NCI-H345 treated with DMSO at 0.1 percent for 48 hours (cell line): ENCODE measurements around the gene KIAA1671.

ENCODE experiments used
- DNase-seq: peaks from one replicate; lab custom pipeline; 2025; ENCODE audit not compliant: unreplicated experiment; lab: John Stamatoyannopoulos, UW

KIAA1671 gene

DNA sequence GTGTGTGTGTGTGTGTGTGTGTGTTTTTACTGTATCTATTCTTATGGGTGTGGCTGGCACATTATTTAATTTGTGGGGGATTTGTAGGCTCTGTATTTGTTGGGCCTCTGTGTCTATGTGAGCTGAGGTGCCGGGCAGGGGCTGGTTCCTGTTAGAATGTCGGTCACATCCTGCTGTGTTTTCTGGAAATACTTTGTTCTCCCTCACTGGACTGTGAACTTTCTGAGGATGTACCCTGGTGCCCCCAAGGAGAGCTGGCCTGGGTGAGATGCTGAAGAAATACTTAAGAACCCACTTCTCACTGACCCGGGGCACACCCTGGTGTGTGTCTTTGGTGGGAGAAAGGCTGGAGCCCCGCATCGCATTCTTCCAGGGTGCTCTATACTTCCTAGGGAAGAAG is 28.6 kb downstream of the KIAA1671 start:
- no peak for DNase-seq

DNA sequence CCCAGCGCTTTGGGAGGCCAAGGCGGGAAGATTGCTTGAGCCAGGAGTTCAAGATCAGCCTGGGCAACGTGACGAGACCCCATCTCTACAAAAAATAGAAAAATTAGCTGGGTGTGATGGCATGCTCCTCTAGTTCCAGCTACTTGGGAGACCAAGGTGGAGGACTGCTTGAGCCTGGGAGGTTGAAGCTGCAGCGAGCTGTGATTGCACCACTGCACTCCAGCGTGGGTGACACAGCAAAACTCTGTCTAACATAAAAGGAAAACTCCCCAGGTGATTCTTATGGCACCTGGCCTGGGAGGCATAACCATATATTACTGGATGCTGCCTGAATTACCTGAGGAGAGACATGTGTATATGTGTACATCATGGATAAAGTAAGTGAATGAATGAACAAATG is 29.1 kb downstream of the KIAA1671 start:
- no peak for DNase-seq

DNA sequence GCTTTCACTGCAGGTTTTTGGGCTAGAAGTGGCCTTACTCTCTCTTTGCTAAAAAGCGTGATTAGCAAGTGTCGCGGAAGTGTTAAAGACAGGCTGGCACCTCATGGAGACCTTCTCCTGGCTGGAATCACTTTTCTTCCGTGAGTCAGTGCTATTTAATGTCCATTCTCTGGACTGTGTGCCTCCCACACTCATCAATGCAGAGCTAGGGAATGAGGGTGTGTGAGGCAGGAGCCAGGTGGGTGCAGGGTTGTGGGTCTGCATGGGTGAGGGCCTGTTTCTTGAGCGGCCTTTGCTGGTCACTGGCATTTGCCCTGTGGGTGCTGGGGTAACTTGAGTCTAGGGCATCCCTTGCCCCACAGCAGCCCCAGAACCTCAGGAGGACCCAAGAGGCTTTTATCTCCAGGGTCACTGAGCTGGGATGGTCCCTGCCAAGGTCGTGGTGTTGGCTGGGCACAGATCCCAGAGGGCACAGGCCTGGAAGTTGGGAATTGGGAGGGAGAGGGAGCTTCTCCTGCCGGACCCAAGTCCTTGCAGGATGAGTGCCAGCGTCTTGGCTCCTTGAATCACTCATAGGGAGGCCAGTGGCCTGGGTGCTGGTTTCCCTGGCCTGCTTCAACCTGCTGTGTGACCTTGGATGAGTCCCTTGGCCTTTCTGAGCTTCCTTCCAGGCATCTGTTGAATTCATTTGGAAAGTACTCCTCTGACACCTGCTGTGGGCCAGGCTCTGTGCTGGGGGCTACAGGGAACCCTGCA is 30.0 kb downstream of the KIAA1671 start:
- DNase-seq: no peak

DNA sequence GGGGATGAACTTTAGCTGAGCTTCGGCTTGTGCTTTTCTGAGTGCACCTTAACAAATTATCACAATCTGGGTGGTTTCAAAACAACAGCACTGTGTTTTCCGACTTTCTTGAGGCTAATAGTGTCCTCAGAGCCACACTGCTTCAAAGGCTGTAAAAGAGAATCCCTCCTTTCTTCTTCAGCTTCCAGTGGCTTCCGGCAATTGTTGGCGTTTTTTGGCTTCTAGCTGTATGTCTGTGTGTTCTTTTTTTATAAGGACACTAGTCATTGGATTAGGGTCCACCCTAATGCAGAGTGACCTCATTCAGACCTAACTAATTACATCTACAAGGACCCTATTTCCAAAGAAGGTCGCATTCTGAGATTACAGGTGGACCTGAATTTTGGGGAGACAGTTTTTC is 30.6 kb downstream of the KIAA1671 start:
- no peak for DNase-seq

DNA sequence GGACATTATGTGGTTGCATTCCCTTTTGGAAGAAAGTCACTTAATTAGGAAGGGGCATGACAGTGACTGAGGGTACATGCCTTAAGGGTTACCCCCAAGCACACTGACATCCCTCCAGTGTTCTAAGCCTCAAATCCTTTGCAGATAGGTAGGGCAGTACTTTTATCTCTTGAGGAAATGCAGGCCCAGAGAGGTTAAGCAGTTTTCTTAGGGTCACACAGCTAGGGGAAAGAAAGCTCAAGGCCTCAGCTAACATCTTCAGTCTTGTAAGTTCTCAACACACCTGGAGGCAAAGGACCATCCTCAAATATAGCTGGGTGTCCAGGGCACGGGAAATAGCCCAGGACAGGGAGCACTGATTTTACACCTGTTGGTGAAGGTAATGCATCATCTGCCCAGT is 31.6 kb downstream of the KIAA1671 start:
- DNase-seq: no peak

DNA sequence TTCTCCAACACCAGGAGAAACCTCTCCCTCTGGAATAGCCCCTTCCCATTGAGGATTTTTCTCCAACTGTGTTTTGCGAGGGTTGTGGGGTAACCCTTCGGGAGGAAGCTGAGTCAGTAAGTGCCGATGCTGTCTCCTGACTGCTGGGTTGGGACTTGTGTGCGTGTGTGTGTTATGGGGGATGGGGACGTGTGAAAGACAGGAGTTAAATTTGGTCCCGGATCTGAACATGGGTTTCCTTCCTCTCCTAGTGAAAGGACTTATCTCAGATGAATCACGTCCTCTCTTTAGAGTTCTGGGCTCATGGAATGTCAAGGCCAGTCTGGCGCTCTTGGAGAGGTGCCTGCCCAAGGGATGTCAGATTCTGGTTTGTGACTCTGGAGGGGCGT is 33.3 kb downstream of the KIAA1671 start:
- no peak for DNase-seq

DNA sequence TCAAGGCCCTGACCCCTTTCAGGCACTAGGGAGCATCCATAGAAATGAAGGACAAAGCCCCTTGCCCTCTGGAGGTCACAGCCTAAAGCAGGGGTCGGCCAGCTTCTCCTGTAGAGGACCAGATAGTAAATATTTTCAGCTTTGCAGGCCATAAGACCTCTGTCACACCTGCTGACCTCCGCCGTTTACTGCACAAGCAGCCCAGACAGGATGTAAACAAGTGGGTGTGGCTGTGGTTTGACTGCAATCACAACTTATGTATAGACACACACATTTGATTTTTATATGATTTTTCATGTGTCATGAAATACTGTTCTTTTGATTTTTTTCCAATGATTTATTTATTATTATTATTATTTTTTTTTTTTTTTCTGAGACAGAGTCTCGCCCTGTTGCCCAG is 34.3 kb downstream of the KIAA1671 start:
- DNase-seq: no peak

DNA sequence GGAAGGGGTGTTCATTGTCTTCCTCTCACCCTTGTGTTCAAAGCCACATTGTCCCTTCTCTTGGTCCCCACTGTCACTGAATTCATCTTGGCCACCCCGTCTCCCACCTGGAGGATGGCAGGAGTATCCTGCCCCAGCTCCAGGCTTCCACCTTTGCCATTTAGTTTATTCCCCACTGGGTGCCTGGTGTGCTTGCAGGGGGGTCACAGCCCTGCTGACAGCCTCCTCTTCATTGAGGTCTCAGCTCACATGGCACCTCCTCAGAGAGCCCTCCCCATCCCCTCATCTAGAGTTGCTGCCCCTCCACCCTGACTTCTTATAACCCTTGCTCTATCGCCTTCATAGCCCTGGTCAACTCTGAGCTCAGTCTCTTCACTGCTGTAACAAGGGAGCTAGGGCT is 36.6 kb downstream of the KIAA1671 start:
- no peak for DNase-seq

DNA sequence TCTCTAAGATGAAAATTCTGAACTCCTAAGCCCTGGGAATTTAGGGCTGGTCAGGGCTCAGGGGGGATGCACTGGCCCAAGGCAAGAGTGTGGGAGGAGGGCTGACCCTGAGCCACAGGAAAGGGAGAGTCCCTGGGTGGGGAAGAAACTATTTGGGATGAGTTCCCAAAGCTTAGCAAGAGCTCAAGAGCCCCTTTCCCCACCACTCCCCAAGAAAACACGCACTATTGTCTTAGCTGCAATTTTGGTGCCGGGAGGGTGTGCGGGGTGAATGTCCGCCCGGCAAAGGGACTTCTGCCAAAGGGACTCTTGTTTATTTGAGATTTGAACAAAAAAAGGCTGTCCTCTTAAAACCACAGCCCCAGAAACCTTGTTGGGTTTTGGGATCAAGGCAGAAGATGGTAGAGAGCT is 37.0 kb downstream of the KIAA1671 start:
- DNase-seq: no peak

DNA sequence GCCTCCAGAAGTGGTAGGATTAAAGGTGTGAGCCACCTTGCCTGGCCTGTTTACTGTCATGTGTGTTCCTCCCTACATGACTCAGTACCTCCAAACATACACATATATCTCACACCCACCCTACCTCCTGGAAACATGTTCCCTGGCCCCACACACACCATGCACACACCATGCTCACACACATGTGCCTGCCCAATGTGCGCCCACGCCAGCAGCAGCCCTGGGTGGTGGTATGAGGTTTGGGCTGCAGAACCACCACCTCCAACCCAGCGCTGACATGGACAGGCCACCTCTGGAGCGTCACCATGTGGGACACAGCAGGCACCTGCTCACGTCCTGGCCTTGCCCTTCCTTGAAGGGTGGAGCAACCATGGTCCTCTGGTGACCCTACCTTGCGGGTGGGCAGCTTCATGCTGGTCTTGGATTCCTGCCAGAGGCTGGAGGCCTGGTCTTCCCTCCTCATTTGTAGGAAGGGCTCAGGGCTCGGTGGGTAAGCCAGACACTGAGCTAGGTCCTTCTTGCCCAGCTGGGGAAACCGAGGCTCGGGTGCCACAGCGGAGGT is 37.9 kb downstream of the KIAA1671 start:
- no peak for DNase-seq

DNA sequence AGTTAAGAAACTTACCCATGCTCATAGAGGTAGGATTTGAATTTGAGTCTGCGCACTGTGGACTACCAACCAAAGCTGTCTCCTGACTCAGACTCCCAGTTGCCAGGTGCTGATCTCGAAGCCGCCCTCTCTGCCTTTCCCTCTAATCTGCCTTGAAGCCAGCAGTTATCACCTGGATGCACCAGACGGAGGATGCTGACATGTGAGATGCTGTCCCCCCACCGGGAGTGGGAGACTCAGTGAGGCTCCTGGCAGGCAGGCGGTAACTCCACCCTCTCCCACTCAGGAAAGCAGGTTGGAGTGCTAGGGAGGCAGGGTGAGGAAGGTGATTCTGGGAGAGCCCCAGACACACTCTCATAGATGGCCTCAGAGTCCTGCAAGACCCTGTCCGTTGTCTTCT is 40.4 kb downstream of the KIAA1671 start:
- DNase-seq: no peak

DNA sequence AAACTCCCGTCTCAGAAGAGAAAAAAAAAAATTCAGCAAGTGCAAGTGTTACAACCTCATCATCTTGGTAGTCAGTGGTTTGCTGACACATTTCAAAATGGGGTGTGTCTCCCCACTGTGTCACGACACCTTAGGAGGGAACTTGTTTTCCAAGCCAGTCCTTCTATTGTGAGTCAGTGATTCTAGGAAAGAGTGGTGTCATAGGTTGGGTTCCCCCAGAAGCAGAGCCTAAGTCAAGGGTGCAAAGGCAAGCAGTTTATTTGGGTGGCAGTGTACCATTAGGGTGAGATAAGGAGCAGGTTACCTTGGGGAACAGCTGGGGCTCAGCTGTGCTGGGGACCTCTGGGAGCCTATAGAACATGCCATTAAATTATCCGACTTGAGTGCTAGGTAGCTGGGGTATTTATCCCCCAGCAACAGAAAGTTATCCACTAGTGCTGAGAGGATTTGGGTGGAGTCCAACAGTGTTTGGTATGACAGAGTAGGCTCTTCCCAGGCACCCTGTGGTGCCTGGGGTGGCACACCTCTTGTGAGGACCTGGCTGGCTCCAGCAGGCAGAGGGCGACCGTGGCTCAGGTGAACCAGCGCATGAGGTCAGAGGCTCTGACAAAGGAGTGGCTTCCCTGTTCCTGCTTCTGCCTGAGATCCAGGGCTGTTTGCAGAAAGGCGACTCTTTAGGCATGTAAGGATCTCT is 41.7 kb downstream of the KIAA1671 start:
- DNase-seq: no peak

DNA sequence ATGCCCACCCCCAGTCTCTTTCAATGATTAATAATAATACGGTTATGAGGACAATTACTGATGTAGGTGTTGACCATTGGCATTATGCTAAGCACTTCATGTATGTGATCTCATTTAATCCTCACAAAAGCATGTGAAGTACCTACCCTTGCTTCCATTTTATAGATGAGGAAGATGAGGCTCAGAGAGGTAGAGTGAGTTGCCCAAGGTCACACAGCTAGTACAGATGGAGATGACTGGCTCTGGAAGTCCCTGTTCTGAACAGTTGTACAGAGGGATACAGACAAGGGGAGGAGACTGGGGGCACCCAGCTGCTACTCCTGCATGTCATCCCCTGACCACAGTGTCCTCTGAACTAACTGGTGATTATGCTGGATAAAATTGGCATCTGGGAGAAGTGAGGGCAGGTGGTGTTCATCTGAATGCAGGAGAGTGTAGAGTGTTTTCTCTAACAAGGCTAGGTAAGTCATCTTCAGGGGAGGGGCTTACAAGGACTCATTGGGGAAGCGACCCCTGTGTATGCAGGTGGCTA is 43.2 kb downstream of the KIAA1671 start:
- peak; percentile 9 for DNase-seq

DNA sequence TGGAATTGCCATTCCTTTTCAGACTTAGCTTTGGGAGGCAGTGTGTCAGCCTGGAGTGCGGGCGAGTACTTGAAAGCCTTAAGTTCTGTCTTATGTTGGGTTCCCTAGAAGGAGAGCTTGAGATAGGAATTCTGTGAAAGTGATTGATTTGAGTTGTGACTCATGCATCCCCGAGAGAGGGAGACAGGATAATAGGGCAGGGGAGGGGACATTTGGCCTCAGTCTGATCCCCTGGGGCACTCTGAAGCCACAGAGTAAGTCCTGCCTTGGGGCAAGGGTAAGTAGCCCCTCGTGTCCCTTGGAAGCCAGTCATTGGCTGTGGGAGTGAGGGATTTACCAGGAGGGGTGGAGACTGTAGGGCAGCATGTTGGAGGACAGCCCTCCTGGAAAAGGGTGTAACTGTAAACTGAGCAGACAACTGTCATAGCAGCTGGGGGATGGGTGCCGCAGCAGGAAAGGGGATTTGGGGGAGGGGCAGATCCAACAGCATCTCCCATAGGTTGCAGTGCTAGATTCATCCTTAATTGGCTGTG is 44.0 kb downstream of the KIAA1671 start:
- no peak for DNase-seq

DNA sequence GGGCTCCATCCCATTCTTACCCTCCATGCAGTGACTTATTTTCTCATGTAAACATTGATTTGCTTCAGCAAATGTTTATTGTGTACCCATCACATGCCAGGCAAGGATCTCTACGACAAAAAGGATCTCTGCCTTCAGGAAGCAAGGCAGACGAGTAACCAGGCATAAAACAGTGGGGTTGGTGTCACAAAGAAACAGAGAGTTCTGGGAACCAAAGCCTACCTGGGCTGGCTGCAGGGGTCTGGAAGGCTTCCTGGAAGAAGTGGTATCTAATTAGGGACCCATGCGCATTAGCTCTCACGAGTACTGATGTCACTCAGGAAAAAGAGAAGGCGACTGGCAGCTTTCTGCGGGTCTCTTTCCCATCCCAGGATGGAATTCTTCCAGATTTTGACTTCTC is 44.5 kb downstream of the KIAA1671 start:
- DNase-seq: no peak

DNA sequence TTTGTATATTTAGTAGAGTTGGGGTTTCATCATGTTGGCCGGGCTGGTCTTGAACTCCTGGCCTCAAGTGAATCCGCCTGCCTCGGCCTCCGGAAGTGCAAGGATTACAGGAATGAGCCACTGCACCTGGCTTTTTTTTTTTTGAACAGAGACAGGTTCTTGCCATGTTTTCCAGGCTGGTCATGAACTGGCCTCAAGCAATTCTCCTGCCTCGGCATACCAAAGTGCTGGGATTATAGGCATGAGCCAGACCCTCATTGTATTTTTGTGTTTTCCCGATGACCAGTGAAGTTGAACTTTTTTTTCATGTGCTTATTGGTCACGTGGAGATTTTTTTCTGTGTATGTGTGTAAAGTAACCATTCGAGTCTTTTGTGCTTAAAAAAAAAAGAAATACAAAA is 48.2 kb downstream of the KIAA1671 start:
- no peak for DNase-seq

DNA sequence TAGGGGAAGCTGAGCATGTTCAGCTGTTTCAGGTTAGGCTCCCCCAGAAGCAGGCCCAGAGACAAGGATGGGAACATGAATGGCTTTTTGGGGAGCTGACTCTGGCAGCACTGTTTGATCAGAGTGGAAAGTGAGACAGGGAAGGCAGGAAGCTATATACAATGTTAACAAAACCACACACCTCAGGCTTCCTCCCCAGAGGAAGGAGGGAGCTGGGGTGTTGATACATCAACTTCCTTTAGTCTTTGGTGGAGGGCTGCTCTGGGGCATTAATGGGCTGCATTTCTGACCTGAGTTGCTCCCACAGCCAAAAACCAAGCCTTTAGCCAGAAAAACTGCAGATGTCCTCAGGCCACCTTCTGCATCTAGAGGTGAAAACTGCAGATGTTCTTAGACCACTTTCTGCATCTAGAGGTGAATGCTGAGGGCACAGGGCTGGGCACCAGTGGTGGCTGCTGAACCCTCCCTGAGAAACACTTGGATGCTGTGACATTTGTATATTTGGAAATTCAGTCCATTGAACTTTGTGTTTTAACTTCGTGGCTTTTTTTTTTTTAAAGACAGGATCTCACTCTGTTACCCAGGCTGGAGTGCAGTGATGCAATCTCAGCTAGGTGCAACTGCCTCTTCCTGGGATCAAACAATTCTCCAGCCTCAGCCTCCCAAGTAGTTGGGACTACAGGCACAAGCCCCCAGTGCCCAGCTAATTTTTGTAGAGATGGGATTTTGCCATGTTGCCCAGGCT is 49.9 kb downstream of the KIAA1671 start:
- no peak for DNase-seq

DNA sequence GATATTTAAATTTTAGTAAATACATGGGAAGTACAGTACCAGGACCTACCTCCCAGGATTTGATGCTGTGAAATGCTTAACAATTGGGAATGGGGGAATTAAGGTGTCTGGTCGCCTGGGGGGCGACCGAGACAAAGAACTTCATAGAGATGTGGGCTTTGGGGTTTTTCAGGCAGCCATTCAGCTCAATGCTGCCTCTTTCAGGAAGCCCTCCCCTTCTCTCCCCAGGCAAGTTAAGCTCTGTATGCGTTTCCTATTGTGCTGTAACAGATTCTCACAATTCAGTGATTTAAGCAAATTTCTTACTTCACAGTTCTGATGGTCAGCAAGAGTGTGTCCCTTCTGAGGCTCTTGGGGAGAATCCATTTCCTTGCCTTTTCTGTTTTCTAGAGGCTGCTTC is 53.8 kb downstream of the KIAA1671 start:
- DNase-seq: no peak

DNA sequence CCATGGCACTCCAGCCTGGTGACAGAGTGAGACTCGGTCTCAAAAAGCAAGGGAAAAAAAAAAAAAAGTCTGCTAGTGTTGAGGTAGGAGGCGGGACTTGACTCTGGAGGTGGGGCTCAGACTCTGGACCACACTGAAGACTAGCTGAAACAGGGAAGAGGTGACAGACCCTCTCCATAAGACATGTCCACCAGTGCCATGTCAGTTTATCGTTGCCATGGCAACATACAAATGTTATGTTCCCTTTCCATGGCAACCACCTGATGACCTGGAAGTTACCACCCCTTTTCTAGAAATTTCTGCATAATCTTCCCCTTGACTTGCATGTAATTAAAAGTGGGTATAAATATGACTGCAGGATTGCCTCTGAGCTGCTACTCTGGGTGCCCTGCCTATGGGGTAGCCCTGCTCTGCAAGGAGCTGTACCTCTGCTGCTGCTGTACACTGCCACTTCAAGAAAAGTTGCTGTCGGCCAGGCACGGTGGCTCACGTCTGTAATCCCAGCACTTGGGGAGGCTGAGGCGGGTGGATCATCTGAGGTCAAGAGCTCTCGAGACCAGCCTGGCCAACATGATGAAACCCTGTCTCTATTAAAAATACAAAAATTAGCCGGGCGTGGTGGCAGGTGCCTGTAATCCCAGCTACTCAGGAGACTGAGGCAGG is 55.1 kb downstream of the KIAA1671 start:
- no peak for DNase-seq

DNA sequence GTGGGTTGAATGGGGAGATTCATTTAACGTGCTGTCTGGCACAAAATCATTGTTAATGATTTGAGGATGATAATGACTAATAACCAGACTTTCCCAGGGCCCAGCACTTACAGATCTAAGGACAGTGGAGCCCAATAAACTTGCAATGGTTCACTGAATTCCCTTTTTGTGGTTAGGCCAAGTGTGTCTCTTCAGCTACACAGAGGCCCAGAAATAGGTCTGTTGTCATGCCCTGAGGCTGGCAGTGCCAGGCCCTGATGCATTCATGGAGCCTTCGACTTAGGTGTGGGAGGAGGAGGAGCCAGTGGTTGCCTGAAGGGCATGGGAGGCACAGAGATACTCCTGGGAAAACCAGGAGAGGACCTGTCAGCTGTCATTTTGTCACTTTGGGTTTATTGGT is 56.1 kb downstream of the KIAA1671 start:
- no peak for DNase-seq

DNA sequence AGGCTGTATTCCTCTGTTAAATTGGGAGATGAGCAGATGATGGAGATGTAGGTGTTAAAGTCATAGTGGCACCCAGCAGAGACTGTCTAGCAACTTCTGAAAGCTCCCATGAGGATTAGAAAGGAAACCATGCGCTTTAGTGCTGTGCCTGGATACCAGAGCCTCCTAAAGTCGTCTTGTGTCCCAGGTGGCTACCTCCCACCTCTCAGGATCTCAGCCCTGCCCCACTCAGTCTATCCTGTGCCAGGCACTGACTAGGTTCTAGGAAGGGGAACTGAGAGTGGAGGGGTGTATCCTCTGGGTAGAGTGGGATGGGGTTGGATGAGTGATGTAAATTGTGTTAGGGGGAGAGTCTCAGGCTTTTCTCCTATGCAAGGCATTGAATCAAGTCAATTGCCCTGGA is 60.2 kb downstream of the KIAA1671 start:
- DNase-seq: no peak
